ENCODE results near the gene HOXB7. TPM values are rescaled to one million over a fixed set of nuclear protein-coding genes. Genes with fewer than 3 reads are reported as not detected.
A peak's percentile ranks its signal among the peaks of the same experiment; 100 is the strongest.

The HOXB7 gene
- total and polyA plus RNA-seq, 7 donors = 1.1 to 67.3 (median 6.6) TPM

GRCh38 chr17:48637323-48638260 is 26.8 kb upstream of the HOXB7 start:
- Histone ChIP-seq H3K36me3 (no peaks in the 10 kb centered on the region), H3K27ac (no peak overlapping the region), H3K27me3 (peaks cover 55 to 100% (median 86%) of the 10 kb centered on the region in 3 donors), H3K4me3 (no peak overlapping the region), H3K4me1 (peaks cover 0 to 19% (median 7%) of the 10 kb centered on the region in 4 donors), H3K9me3 (no peaks in the 10 kb centered on the region)
- WGBS, 2 donors = 25 to 61% methylated on average over 18 of the region's 18 CpGs
- intact Hi-C loops (cut with DNase I) = no loop called here
- DNase-seq = peak; percentile 38
- no peak for TF ChIP-seq POLR2AphosphoS5 (IDR thresholded peaks at IDR 0.05)
- no peak for TF ChIP-seq POLR2A (IDR thresholded peaks at IDR 0.05)
- no peak for TF ChIP-seq EP300 (IDR thresholded peaks at IDR 0.05)

GRCh38 chr17:48636177-48637018 is 25.6 kb upstream of the HOXB7 start:
- DNase-seq = peak; percentile 73
- H3K4me1 ChIP-seq = peaks cover 0 to 16% (median 7%) of the 10 kb centered on the region in 4 donors
- no peak overlapping the region for H3K27ac ChIP-seq
- 3 to 6% methylated on average over 39 of the region's 39 CpGs for WGBS, 2 donors
- H3K36me3 ChIP-seq = no peaks in the 10 kb centered on the region
- H3K9me3 ChIP-seq = no peaks in the 10 kb centered on the region
- intact Hi-C loops (cut with DNase I) = no loop called here
- peaks cover 53 to 100% (median 86%) of the 10 kb centered on the region in 3 donors for H3K27me3 ChIP-seq
- no peak overlapping the region for H3K4me3 ChIP-seq
- no peak for TF ChIP-seq POLR2AphosphoS5 (IDR thresholded peaks at IDR 0.05)
- TF ChIP-seq CTCF (IDR thresholded peaks at IDR 0.05) = peak in 3 of 4 experiments; percentile 15 to 31 (median 15)
- TF ChIP-seq POLR2A (IDR thresholded peaks at IDR 0.05) = no peak
- TF ChIP-seq EP300 (IDR thresholded peaks at IDR 0.05) = no peak

- no peaks in the 10 kb centered on the region for H3K36me3 ChIP-seq
- peaks cover 55 to 100% (median 94%) of the 10 kb centered on the region in 3 donors for H3K27me3 ChIP-seq
- H3K4me1 ChIP-seq = peaks cover 0 to 16% (median 7%) of the 10 kb centered on the region in 4 donors
- TF ChIP-seq POLR2A (IDR thresholded peaks at IDR 0.05) (no peak), CTCF (IDR thresholded peaks at IDR 0.05) (no peak), EP300 (IDR thresholded peaks at IDR 0.05) (no peak), POLR2AphosphoS5 (IDR thresholded peaks at IDR 0.05) (no peak)
- no peak overlapping the region for H3K27ac ChIP-seq
- peak; percentile 35 for DNase-seq
- no peaks in the 10 kb centered on the region for H3K9me3 ChIP-seq
- H3K4me3 ChIP-seq = no peak overlapping the region
- intact Hi-C loops (cut with DNase I) = no loop called here
- 15 to 51% methylated on average over 20 of the region's 20 CpGs for WGBS, 2 donors
These were observed 23.8 kb upstream of the HOXB7 start for GRCh38 chr17:48634493-48635208.

- 15 to 43% methylated on average over 35 of the region's 35 CpGs for WGBS, 2 donors
- TF ChIP-seq CTCF (IDR thresholded peaks at IDR 0.05) (no peak), POLR2A (IDR thresholded peaks at IDR 0.05) (no peak), EP300 (IDR thresholded peaks at IDR 0.05) (no peak), POLR2AphosphoS5 (IDR thresholded peaks at IDR 0.05) (no peak)
- intact Hi-C loops (cut with DNase I) = no loop called here
These were observed 22.5 kb upstream of the HOXB7 start for GRCh38 chr17:48633266-48633677.

More at GRCh38 chr17:48633266-48633677, 22.5 kb upstream of the HOXB7 start:
- H3K36me3 ChIP-seq = no peaks in the 10 kb centered on the region
- H3K27me3 ChIP-seq = peaks cover 69 to 100% (median 99%) of the 10 kb centered on the region in 3 donors
- DNase-seq = peak; percentile 51
- peaks cover 0 to 16% (median 7%) of the 10 kb centered on the region in 4 donors for H3K4me1 ChIP-seq
- no peaks in the 10 kb centered on the region for H3K9me3 ChIP-seq
- H3K4me3 ChIP-seq = no peak overlapping the region
- H3K27ac ChIP-seq = no peak overlapping the region

All from sigmoid colon (tissue), 7 donors.